Endothelial cell of umbilical vein (primary cell): Measurements from ENCODE around the gene CACNA1C. TPM values are rescaled to one million over a fixed set of nuclear protein-coding genes. Genes with fewer than 3 reads are reported as not detected.

Source experiments
- BruUV-seq: library from RNA; stranded (reverse); fragments of 400-500 nt; replicated peaks from 2 replicates; lab custom pipeline; 2021; lab: Mats Ljungman, UMichigan
- CTCF ChIA-PET: fragments of 300-600, 350-600 bp; sonication (Branson Sonifier 250); formaldehyde crosslinking; loops from one replicate; lab custom pipeline; 2021; ENCODE audit warnings: antibody characterized with exemption, inconsistent platforms; lab: Charles Lee
- POLR2A ChIA-PET: fragments of 300-600, 350-600 bp; sonication (Branson Sonifier 250); formaldehyde crosslinking; loops from one replicate; lab custom pipeline; 2021; ENCODE audit warnings: antibody characterized with exemption, inconsistent platforms; lab: Charles Lee
- DNase-seq: peaks from one replicate; pipeline ENCODE4 v3.0.0-alpha.2; 2011; ENCODE audit warnings: low read depth, low spot score
- FAIRE-seq: peaks from 2 replicates; lab custom pipeline; 2011; peaks lifted over from hg19 to GRCh38; lab: Jason Lieb, UNC
- H2AFZ ChIP-seq: 2 replicates; pipeline ENCODE4 v1.6.0; 2012; ENCODE audit warnings: low read depth, low read length, control low read depth, inconsistent platforms
- H3K27ac ChIP-seq: 2 replicates; pipeline ENCODE4 v1.5.1; 2011; ENCODE audit warnings: low read depth, mild to moderate bottlenecking, control low read depth, low read length, moderate library complexity; ENCODE audit not compliant: insufficient read depth
- H3K27me3 ChIP-seq, 2 experiments: 2 replicates each; pipeline versions ENCODE4 v1.6.0 to v1.6.1; 2011; ENCODE audit warnings: low read length in 2 of 2, mixed read lengths in 1 of 2; ENCODE audit not compliant: control insufficient read depth in 2 of 2, insufficient read depth in 2 of 2
- H3K36me3 ChIP-seq, 2 experiments: 2 replicates in 1 of 2; 3 replicates in 1 of 2; pipeline ENCODE4 v1.5.1; 2011; ENCODE audit warnings: low read length in 2 of 2, mild to moderate bottlenecking in 1 of 2, moderate library complexity in 1 of 2; ENCODE audit not compliant: control insufficient read depth in 2 of 2, insufficient read depth in 2 of 2; ENCODE audit errors: extremely low read depth in 1 of 2
- H3K4me1 ChIP-seq: 3 replicates; pipeline ENCODE4 v1.5.1; 2011; ENCODE audit warnings: mild to moderate bottlenecking, low read length; ENCODE audit not compliant: control insufficient read depth, insufficient read depth; ENCODE audit errors: extremely low read depth
- H3K4me2 ChIP-seq: 2 replicates; pipeline ENCODE4 v1.6.1; 2011; ENCODE audit warnings: low read length, control low read depth, mixed read lengths; ENCODE audit not compliant: insufficient read depth
- H3K4me3 ChIP-seq, 3 experiments: fragments of 200-600 bp in 1 of 3; sonication (generic), shearing (Covaris generic) in 1 of 3; replicated peaks in 1 of 3; 2 replicates each; pipeline ENCODE4 v1.5.1; 2011 to 2016; ENCODE audit warnings: control low read depth in 3 of 3, low read length in 3 of 3, mild to moderate bottlenecking in 2 of 3, inconsistent platforms in 1 of 3, low read depth in 1 of 3, moderate library complexity in 1 of 3; ENCODE audit not compliant: insufficient read depth in 1 of 3
- H3K79me2 ChIP-seq: 2 replicates; pipeline ENCODE4 v1.6.0; 2012; ENCODE audit warnings: low read length, inconsistent platforms; ENCODE audit not compliant: control insufficient read depth, insufficient read depth
- H3K9ac ChIP-seq: replicated peaks from 2 replicates; pipeline ENCODE3; 2011; ENCODE audit warnings: low read length, control low read depth; ENCODE audit not compliant: insufficient read depth; ENCODE audit errors: extremely low read depth
- H3K9me1 ChIP-seq: replicated peaks from 3 replicates; pipeline ENCODE4 v1.6.0; 2011; ENCODE audit warnings: mild to moderate bottlenecking, low read length; ENCODE audit not compliant: control insufficient read depth, insufficient read depth; ENCODE audit errors: extremely low read depth
- H3K9me3 ChIP-seq: replicated peaks from 2 replicates; pipeline ENCODE4 v1.5.1; 2012; ENCODE audit warnings: low read length, inconsistent platforms; ENCODE audit not compliant: control insufficient read depth, insufficient read depth
- H4K20me1 ChIP-seq: replicated peaks from 2 replicates; pipeline ENCODE3; 2011; ENCODE audit warnings: mild to moderate bottlenecking, low read length; ENCODE audit not compliant: control insufficient read depth, insufficient read depth; ENCODE audit errors: extremely low read depth
- CTCF ChIP-seq, 2 donors: IDR thresholded peaks; 1 replicate in 1 of 2; 2 replicates in 1 of 2; pipeline ENCODE4 v1.5.1; 2011; ENCODE audit warnings: low read length in 2 of 2, mild to moderate bottlenecking in 2 of 2, moderate library complexity in 2 of 2, control low read depth in 1 of 2, inconsistent platforms in 1 of 2, low read depth in 1 of 2; ENCODE audit not compliant: insufficient read depth in 1 of 2; ENCODE audit errors: extremely low read depth in 1 of 2
- EZH2 ChIP-seq: IDR thresholded peaks from 2 replicates; pipeline ENCODE4 v1.6.1; 2012; ENCODE audit warnings: borderline replicate concordance, low read depth, mild to moderate bottlenecking, moderate library complexity, low read length, inconsistent platforms; ENCODE audit not compliant: severe bottlenecking
- FOS ChIP-seq: IDR thresholded peaks from 2 replicates; pipeline ENCODE4 v1.6.1; 2011; ENCODE audit warnings: mild to moderate bottlenecking, low read length, moderate library complexity, borderline replicate concordance; ENCODE audit not compliant: insufficient read depth
- GATA2 ChIP-seq: IDR thresholded peaks from 2 replicates; pipeline ENCODE4 v1.7.0; 2011; ENCODE audit warnings: low read depth, mild to moderate bottlenecking, moderate library complexity, mixed read lengths, low read length; ENCODE audit not compliant: insufficient read length, insufficient read depth
- JUN ChIP-seq: IDR thresholded peaks from 2 replicates; pipeline ENCODE4 v1.6.1; 2011; ENCODE audit warnings: borderline replicate concordance, low read depth; ENCODE audit not compliant: insufficient read length, insufficient read depth
- MAX ChIP-seq: IDR thresholded peaks from 2 replicates; pipeline ENCODE4 v1.6.1; 2011; ENCODE audit not compliant: insufficient read depth, insufficient read length
- MYC ChIP-seq: IDR thresholded peaks from one replicate; pipeline ENCODE4 v1.6.1; 2011; ENCODE audit warnings: mild to moderate bottlenecking, low read depth, low read length
- POLR2AphosphoS5 ChIP-seq: IDR thresholded peaks from 2 replicates; pipeline ENCODE4 v1.6.1; 2012; ENCODE audit warnings: low read depth, mild to moderate bottlenecking, control low read depth, low read length, moderate library complexity; ENCODE audit not compliant: insufficient read depth
- dilution Hi-C: fragments of 300-500 bp; cut with MboI; formaldehyde crosslinking; loops from one replicate; pipeline ENCODE4 v1.15.0; 2019; ENCODE audit warnings: low sequenced_read_pairs; ENCODE audit not compliant: extremely low pct_ligation_motif_present
- intact Hi-C: fragments of 100-400 bp; cut with micrococcal nuclease; formaldehyde crosslinking; loops from one replicate; pipeline ENCODE4 v1.10.0; 2022
- polyA plus RNA-seq, 4 experiments: library from polyadenylated mRNA; depleted of rRNA in 3 of 4; stranded (reverse) in 3 of 4; unstranded in 1 of 4; fragments of >200 nt; gene quantifications; 2 replicates each; pipeline versions ENCODE4 v1.2.1 to v1.2.3, GENCODE V29; 2011 to 2012; ENCODE audit warnings: missing spikeins in 1 of 4
- total RNA-seq: library from RNA; stranded (reverse); gene quantifications from 2 replicates; pipeline ENCODE4 v1.2.3, GENCODE V29; 2021

CACNA1C gene
- total and polyA plus RNA-seq, 2 donors (not counting 3 experiments of a cell fraction or from before 2014, with no cell fraction given) = not detected

GRCh38 chr12:2234091-2234490, 181.3 kb downstream of the CACNA1C start:
- FAIRE-seq (no peak), DNase-seq (no peak)
- H2AFZ ChIP-seq = no peak overlapping the region
- ChIA-PET CTCF (no interaction called here), POLR2A (no interaction called here)
- no peaks in the 10 kb centered on the region for H3K36me3 ChIP-seq
- H4K20me1 ChIP-seq = no peaks in the 10 kb centered on the region
- BruUV-seq = no TSS peak
- no peak overlapping the region for H3K4me3 ChIP-seq
- H3K27ac ChIP-seq = no peak overlapping the region
- dilution Hi-C loops = no loop called here
- H3K9ac ChIP-seq = no peak overlapping the region
- H3K9me1 ChIP-seq = no peaks in the 10 kb centered on the region
- no peaks in the 10 kb centered on the region for H3K79me2 ChIP-seq
- H3K27me3 ChIP-seq = no peaks in the 10 kb centered on the region
- H3K4me2 ChIP-seq = no peak overlapping the region
- TF ChIP-seq EZH2 (no peak), CTCF (IDR thresholded peaks at IDR 0.05; ENCODE audit: extremely low read depth in 1 of 2, insufficient read depth in 1 of 2, low read depth in 1 of 2, low read length in 2 of 2) (no peak), MYC (no peak), JUN (no peak), FOS (no peak), POLR2AphosphoS5 (no peak), MAX (no peak), GATA2 (no peak)
- no peaks in the 10 kb centered on the region for H3K4me1 ChIP-seq
- intact Hi-C loops = no loop called here
- no peaks in the 10 kb centered on the region for H3K9me3 ChIP-seq
